Keratinocyte (primary cell): ENCODE measurements around the gene DOK5. TPM values are rescaled to one million over a fixed set of nuclear protein-coding genes. Genes with fewer than 3 reads are reported as not detected.

Experiments
- DNase-seq: peaks from one replicate; pipeline ENCODE4 v3.0.0-alpha.2; 2011; ENCODE audit warnings: low read depth, missing footprints, low spot score
- FAIRE-seq: peaks from 2 replicates; lab custom pipeline; 2011; peaks lifted over from hg19 to GRCh38; lab: Jason Lieb, UNC
- H2AFZ ChIP-seq: 2 replicates; pipeline ENCODE4 v1.6.0; 2012; ENCODE audit warnings: low read length, control low read depth, inconsistent platforms; ENCODE audit not compliant: control insufficient read depth
- H3K27ac ChIP-seq: 2 replicates; pipeline ENCODE4 v1.5.1; 2011; ENCODE audit warnings: low read length; ENCODE audit not compliant: control insufficient read depth, insufficient read depth
- H3K27me3 ChIP-seq: 3 replicates; pipeline ENCODE4 v1.6.0; 2011; ENCODE audit warnings: low read length; ENCODE audit not compliant: control insufficient read depth, insufficient read depth; ENCODE audit errors: extremely low read depth
- H3K36me3 ChIP-seq, 2 experiments: 2 replicates in 1 of 2; 3 replicates in 1 of 2; pipeline ENCODE4 v1.5.1; 2011; ENCODE audit warnings: low read length in 2 of 2, mild to moderate bottlenecking in 1 of 2; ENCODE audit not compliant: control insufficient read depth in 2 of 2, insufficient read depth in 2 of 2; ENCODE audit errors: extremely low read depth in 1 of 2
- H3K4me1 ChIP-seq: 3 replicates; pipeline ENCODE4 v1.5.1; 2011; ENCODE audit warnings: low read length; ENCODE audit not compliant: control insufficient read depth, insufficient read depth; ENCODE audit errors: extremely low read depth
- H3K4me2 ChIP-seq: 3 replicates; pipeline ENCODE4 v1.6.0; 2011; ENCODE audit warnings: low read depth, low read length; ENCODE audit not compliant: control insufficient read depth, insufficient read depth; ENCODE audit errors: extremely low read depth
- H3K4me3 ChIP-seq, 3 experiments: fragments of 200-600 bp in 1 of 3; sonication (generic) in 1 of 3; 2 replicates in 2 of 3; 3 replicates in 1 of 3; pipeline ENCODE4 v1.5.1; 2011 to 2016; ENCODE audit warnings: low read length in 3 of 3, mild to moderate bottlenecking in 3 of 3, control low read depth in 2 of 3, inconsistent platforms in 1 of 3, low read depth in 1 of 3, mixed read lengths in 1 of 3, mixed run types in 1 of 3, moderate library complexity in 1 of 3; ENCODE audit not compliant: control insufficient read depth in 2 of 3, insufficient read depth in 2 of 3; ENCODE audit errors: extremely low read depth in 1 of 3
- H3K79me2 ChIP-seq: 2 replicates; pipeline ENCODE4 v1.6.0; 2012; ENCODE audit warnings: low read length; ENCODE audit not compliant: control insufficient read depth, insufficient read depth
- H3K9ac ChIP-seq: 3 replicates; pipeline ENCODE4 v1.6.0; 2011; ENCODE audit warnings: low read length; ENCODE audit not compliant: control insufficient read depth, insufficient read depth; ENCODE audit errors: extremely low read depth
- H3K9me1 ChIP-seq: 3 replicates; pipeline ENCODE4 v1.6.0; 2011; ENCODE audit warnings: low read length; ENCODE audit not compliant: control insufficient read depth, insufficient read depth; ENCODE audit errors: extremely low read depth
- H3K9me3 ChIP-seq: 2 replicates; pipeline ENCODE4 v1.5.1; 2012; ENCODE audit warnings: low read depth, low read length; ENCODE audit not compliant: control insufficient read depth
- H4K20me1 ChIP-seq: 3 replicates; pipeline ENCODE4 v1.6.0; 2011; ENCODE audit warnings: low read length; ENCODE audit not compliant: control insufficient read depth, insufficient read depth; ENCODE audit errors: extremely low read depth
- CTCF ChIP-seq, 3 experiments: IDR thresholded peaks in 1 of 3; conservative IDR thresholded peaks in 1 of 3; optimal IDR thresholded peaks in 1 of 3; 2 replicates in 2 of 3; 3 replicates in 1 of 3; pipeline versions ENCODE3 to v1.5.1; 2011; ENCODE audit warnings: low read length in 3 of 3, mild to moderate bottlenecking in 3 of 3, moderate library complexity in 2 of 3, control low read depth in 1 of 3, inconsistent platforms in 1 of 3; ENCODE audit not compliant: insufficient read depth in 2 of 3; ENCODE audit errors: extremely low read depth in 1 of 3
- EZH2 ChIP-seq: IDR thresholded peaks from one replicate; pipeline ENCODE4 v1.6.1; 2012; ENCODE audit warnings: inconsistent platforms, mild to moderate bottlenecking, low read length, moderate library complexity
- dilution Hi-C: fragments of 300-500 bp; cut with MboI; formaldehyde crosslinking; loops from one replicate; pipeline ENCODE4 v1.7.0; 2020; ENCODE audit warnings: low sequenced_read_pairs; ENCODE audit not compliant: extremely low pct_ligation_motif_present
- polyA plus RNA-seq, 5 experiments: library from polyadenylated mRNA; depleted of rRNA in 3 of 5; stranded (reverse) in 3 of 5; stranded (forward) in 1 of 5; unstranded in 1 of 5; fragments of >200 nt; gene quantifications; 1 replicate in 1 of 5; 2 replicates in 3 of 5; 3 replicates in 1 of 5; pipeline versions ENCODE4 v1.2.1 to v1.2.3, GENCODE V29; 2011 to 2012; ENCODE audit warnings: missing spikeins in 2 of 5, low read depth in 1 of 5, low replicate concordance in 1 of 5

DOK5 gene
- polyA plus RNA-seq, 1 donor (not counting 4 experiments of a cell fraction or from before 2014, with no cell fraction given): not detected

GRCh38 chr20:54526801-54527200, 51.4 kb downstream of the DOK5 start:
- TF ChIP-seq EZH2 (no peak), CTCF (optimal IDR thresholded peaks at IDR 0.05 in 1 of 3, IDR thresholded peaks at IDR 0.05 in 1 of 3, conservative IDR thresholded peaks at IDR 0.05 in 1 of 3; ENCODE audit: extremely low read depth in 1 of 3, insufficient read depth in 2 of 3, low read length in 3 of 3) (no peak)
- dilution Hi-C loops: no loop called here
- H2AFZ ChIP-seq: no peak overlapping the region
- no peak overlapping the region for H3K27ac ChIP-seq
- H3K27me3 ChIP-seq: no peaks in the 10 kb centered on the region
- H3K9ac ChIP-seq: no peak overlapping the region
- no peak overlapping the region for H3K4me2 ChIP-seq
- H4K20me1 ChIP-seq: no peaks in the 10 kb centered on the region
- H3K9me3 ChIP-seq: no peaks in the 10 kb centered on the region
- H3K36me3 ChIP-seq: no peaks in the 10 kb centered on the region
- no peak overlapping the region for H3K4me3 ChIP-seq
- DNase-seq (no peak), FAIRE-seq (no peak)
- no peaks in the 10 kb centered on the region for H3K4me1 ChIP-seq
- no peaks in the 10 kb centered on the region for H3K9me1 ChIP-seq
- H3K79me2 ChIP-seq: no peaks in the 10 kb centered on the region

GRCh38 chr20:54532573-54532972, 57.2 kb downstream of the DOK5 start:
- TF ChIP-seq EZH2 (no peak), CTCF (optimal IDR thresholded peaks at IDR 0.05 in 1 of 3, IDR thresholded peaks at IDR 0.05 in 1 of 3, conservative IDR thresholded peaks at IDR 0.05 in 1 of 3; ENCODE audit: extremely low read depth in 1 of 3, insufficient read depth in 2 of 3, low read length in 3 of 3) (no peak)
- Histone ChIP-seq H3K27me3 (no peaks in the 10 kb centered on the region), H3K27ac (no peak overlapping the region), H3K9me1 (no peaks in the 10 kb centered on the region), H3K9ac (no peak overlapping the region), H3K4me1 (no peaks in the 10 kb centered on the region), H3K36me3 (no peaks in the 10 kb centered on the region), H3K4me2 (no peak overlapping the region), H3K9me3 (no peaks in the 10 kb centered on the region), H3K4me3 (no peak overlapping the region), H4K20me1 (no peaks in the 10 kb centered on the region), H2AFZ (no peak overlapping the region), H3K79me2 (no peaks in the 10 kb centered on the region)
- FAIRE-seq (no peak), DNase-seq (no peak)
- dilution Hi-C loops: no loop called here
